ENCODE measurements around the gene SYT14.

The SYT14 gene

GRCh38 chr1:210025870-210026269, 87.9 kb downstream of the SYT14 start:
- Histone ChIP-seq H3K9ac (ENCODE audit: low read depth, low read length) (no peak overlapping the region), H3K4me3 (ENCODE audit: low read depth in 1 of 2, low read length in 2 of 2) (no peak overlapping the region), H3K9me3 (ENCODE audit: insufficient read depth, low read length, severe bottlenecking) (no peaks in the 10 kb centered on the region), H4K20me1 (ENCODE audit: insufficient read depth, low read length) (no peaks in the 10 kb centered on the region), H3K79me2 (ENCODE audit: insufficient read depth, low read length) (no peaks in the 10 kb centered on the region), H3K27ac (ENCODE audit: low read length) (no peak overlapping the region), H3K36me3 (ENCODE audit: insufficient read depth, low read length) (no peaks in the 10 kb centered on the region), H3K4me1 (ENCODE audit: insufficient read depth, low read length) (no peaks in the 10 kb centered on the region), H3K27me3 (ENCODE audit: insufficient read depth, low read length, poor library complexity) (peaks cover 9% of the 10 kb centered on the region), H3K4me2 (ENCODE audit: insufficient read depth, low read length) (no peak overlapping the region), H2AFZ (ENCODE audit: low read depth, low read length) (no peak overlapping the region)
- no peak for TF ChIP-seq EZH2 (IDR thresholded peaks at IDR 0.05; ENCODE audit: borderline replicate concordance, low read depth, low read length, severe bottlenecking)
- ATAC-seq (ENCODE audit: insufficient read depth, low read depth) (no peak), DNase-seq (no peak)

GRCh38 chr1:210027994-210028393, 90.0 kb downstream of the SYT14 start:
- Histone ChIP-seq H3K27me3 (ENCODE audit: insufficient read depth, low read length, poor library complexity) (peaks cover 9% of the 10 kb centered on the region), H3K36me3 (ENCODE audit: insufficient read depth, low read length) (no peaks in the 10 kb centered on the region), H3K9ac (ENCODE audit: low read depth, low read length) (no peak overlapping the region), H2AFZ (ENCODE audit: low read depth, low read length) (no peak overlapping the region), H4K20me1 (ENCODE audit: insufficient read depth, low read length) (no peaks in the 10 kb centered on the region), H3K4me1 (ENCODE audit: insufficient read depth, low read length) (no peaks in the 10 kb centered on the region), H3K9me3 (ENCODE audit: insufficient read depth, low read length, severe bottlenecking) (no peaks in the 10 kb centered on the region), H3K27ac (ENCODE audit: low read length) (no peak overlapping the region), H3K4me3 (ENCODE audit: low read depth in 1 of 2, low read length in 2 of 2) (no peak overlapping the region), H3K79me2 (ENCODE audit: insufficient read depth, low read length) (no peaks in the 10 kb centered on the region), H3K4me2 (ENCODE audit: insufficient read depth, low read length) (no peak overlapping the region)
- TF ChIP-seq CTCF (IDR thresholded peaks at IDR 0.05; ENCODE audit: borderline replicate concordance, extremely low read depth, low read length, poor library complexity, severe bottlenecking) (no peak), EZH2 (IDR thresholded peaks at IDR 0.05; ENCODE audit: borderline replicate concordance, low read depth, low read length, severe bottlenecking) (no peak)
- no peak for DNase-seq
- no peak for ATAC-seq (ENCODE audit: insufficient read depth, low read depth)

GRCh38 chr1:210031473-210031872, 93.5 kb downstream of the SYT14 start:
- DNase-seq (no peak), ATAC-seq (ENCODE audit: insufficient read depth, low read depth) (no peak)
- H2AFZ ChIP-seq (ENCODE audit: low read depth, low read length), result no peak overlapping the region
- H3K27me3 ChIP-seq (ENCODE audit: insufficient read depth, low read length, poor library complexity), result no peaks in the 10 kb centered on the region
- no peaks in the 10 kb centered on the region for H4K20me1 ChIP-seq (ENCODE audit: insufficient read depth, low read length)
- H3K9ac ChIP-seq (ENCODE audit: low read depth, low read length), result no peak overlapping the region
- H3K27ac ChIP-seq (ENCODE audit: low read length), result no peak overlapping the region
- no peaks in the 10 kb centered on the region for H3K79me2 ChIP-seq (ENCODE audit: insufficient read depth, low read length)
- TF ChIP-seq CTCF (IDR thresholded peaks at IDR 0.05; ENCODE audit: borderline replicate concordance, extremely low read depth, low read length, poor library complexity, severe bottlenecking), result no peak
- no peak for TF ChIP-seq EZH2 (IDR thresholded peaks at IDR 0.05; ENCODE audit: borderline replicate concordance, low read depth, low read length, severe bottlenecking)
- H3K4me3 ChIP-seq (ENCODE audit: low read depth in 1 of 2, low read length in 2 of 2), result no peak overlapping the region
- no peaks in the 10 kb centered on the region for H3K4me1 ChIP-seq (ENCODE audit: insufficient read depth, low read length)
- H3K36me3 ChIP-seq (ENCODE audit: insufficient read depth, low read length), result no peaks in the 10 kb centered on the region
- H3K9me3 ChIP-seq (ENCODE audit: insufficient read depth, low read length, severe bottlenecking), result no peaks in the 10 kb centered on the region
- H3K4me2 ChIP-seq (ENCODE audit: insufficient read depth, low read length), result no peak overlapping the region

GRCh38 chr1:210043058-210043457, 105.0 kb downstream of the SYT14 start:
- H3K4me1 ChIP-seq (ENCODE audit: insufficient read depth, low read length), result no peaks in the 10 kb centered on the region
- no peaks in the 10 kb centered on the region for H3K9me3 ChIP-seq (ENCODE audit: insufficient read depth, low read length, severe bottlenecking)
- no peaks in the 10 kb centered on the region for H3K79me2 ChIP-seq (ENCODE audit: insufficient read depth, low read length)
- H3K4me3 ChIP-seq (ENCODE audit: low read depth in 1 of 2, low read length in 2 of 2), result no peak overlapping the region
- no peaks in the 10 kb centered on the region for H3K27me3 ChIP-seq (ENCODE audit: insufficient read depth, low read length, poor library complexity)
- ATAC-seq (ENCODE audit: insufficient read depth, low read depth) (no peak), DNase-seq (no peak)
- H3K9ac ChIP-seq (ENCODE audit: low read depth, low read length), result no peak overlapping the region
- no peak for TF ChIP-seq EZH2 (IDR thresholded peaks at IDR 0.05; ENCODE audit: borderline replicate concordance, low read depth, low read length, severe bottlenecking)
- no peak for TF ChIP-seq CTCF (IDR thresholded peaks at IDR 0.05; ENCODE audit: borderline replicate concordance, extremely low read depth, low read length, poor library complexity, severe bottlenecking)
- no peak overlapping the region for H3K4me2 ChIP-seq (ENCODE audit: insufficient read depth, low read length)
- H2AFZ ChIP-seq (ENCODE audit: low read depth, low read length), result no peak overlapping the region
- H4K20me1 ChIP-seq (ENCODE audit: insufficient read depth, low read length), result no peaks in the 10 kb centered on the region
- no peaks in the 10 kb centered on the region for H3K36me3 ChIP-seq (ENCODE audit: insufficient read depth, low read length)
- no peak overlapping the region for H3K27ac ChIP-seq (ENCODE audit: low read length)
